IPS DF 6.9 (cell line): ENCODE data around the gene SEBOX.

Experiments
- DNase-seq: peaks from one replicate; pipeline ENCODE4 v3.0.0-alpha.2; 2013; ENCODE audit warnings: low read depth, low spot score
- H3K27ac ChIP-seq: one replicate; pipeline ENCODE4 v1.5.1; 2013; ENCODE audit warnings: low read length, control low read depth
- H3K27me3 ChIP-seq: 2 replicates; pipeline ENCODE4 v1.6.1; 2013; ENCODE audit warnings: mild to moderate bottlenecking, low read length; ENCODE audit not compliant: control insufficient read depth, insufficient read depth
- H3K36me3 ChIP-seq: 2 replicates; pipeline ENCODE4 v1.6.1; 2013; ENCODE audit warnings: low read length; ENCODE audit not compliant: control insufficient read depth, insufficient read depth
- H3K4me1 ChIP-seq: 2 replicates; pipeline ENCODE4 v1.6.1; 2013; ENCODE audit warnings: low read length; ENCODE audit not compliant: control insufficient read depth, insufficient read depth
- H3K4me3 ChIP-seq: 2 replicates; pipeline ENCODE4 v1.5.1; 2013; ENCODE audit warnings: mild to moderate bottlenecking, low read length
- H3K9me3 ChIP-seq: 2 replicates; pipeline ENCODE4 v1.6.1; 2013; ENCODE audit warnings: low read length, inconsistent platforms; ENCODE audit not compliant: control insufficient read depth, insufficient read depth
- WGBS: extraction: QIAGEN DNeasy Blood & Tissue Kit; methylation state at CpG from one replicate; pipeline ENCODE4 v1.1.7; 2013; ENCODE audit warnings: mixed read lengths, missing lambda C conversion rate; ENCODE audit not compliant: insufficient read length, insufficient coverage; 5-methylcytosine and 5-hydroxymethylcytosine counted together

SEBOX gene, protein sequence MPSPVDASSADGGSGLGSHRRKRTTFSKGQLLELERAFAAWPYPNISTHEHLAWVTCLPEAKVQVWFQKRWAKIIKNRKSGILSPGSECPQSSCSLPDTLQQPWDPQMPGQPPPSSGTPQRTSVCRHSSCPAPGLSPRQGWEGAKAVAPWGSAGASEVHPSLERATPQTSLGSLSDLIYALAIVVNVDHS

DNA sequence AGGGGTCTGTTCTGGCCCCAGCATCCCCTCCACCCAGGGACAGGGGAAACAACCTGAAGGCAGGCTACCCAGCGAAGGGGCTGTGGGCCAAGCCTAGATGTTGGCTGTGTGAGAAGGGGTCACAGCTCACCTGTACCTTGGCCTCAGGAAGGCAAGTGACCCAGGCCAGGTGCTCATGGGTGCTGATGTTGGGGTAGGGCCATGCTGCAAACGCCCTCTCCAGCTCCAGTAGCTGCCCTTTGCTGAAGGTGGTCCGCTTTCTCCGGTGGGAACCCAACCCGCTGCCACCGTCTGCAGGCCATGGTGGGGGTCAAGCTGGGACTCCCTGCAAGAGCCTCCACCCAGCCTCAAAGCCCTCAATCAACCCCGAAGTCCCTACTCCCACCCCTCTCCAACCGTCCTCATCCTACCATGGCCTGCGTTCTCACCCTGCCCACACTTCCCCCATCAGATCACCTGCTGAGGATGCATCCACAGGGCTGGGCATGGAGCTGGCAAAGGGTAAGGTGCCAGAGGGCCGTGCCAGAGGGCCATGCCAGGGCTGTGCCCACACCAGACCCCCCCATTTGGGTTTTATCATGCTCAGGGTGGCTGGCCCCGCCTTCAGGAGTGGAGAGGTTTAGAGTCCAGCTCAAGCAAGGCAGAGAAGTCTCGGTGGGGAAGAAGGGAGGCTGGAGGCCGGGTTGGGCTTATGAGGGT is at the start of gene SEBOX:
TSS of gene SEBOX (minus strand) at position 535 of the 699 bp plus-strand sequence. CDS start at position 487, 48 bp downstream.
- no peak within 1 kb of the TSS for H3K27ac ChIP-seq
- H3K4me1 ChIP-seq: 0 out of 2 replicates have a peak, but pooled peaks cover under 1% of the 10 kb centered on the region
- H3K9me3 ChIP-seq: no peaks in the 10 kb centered on the region
- no peak within 1 kb of the TSS for H3K4me3 ChIP-seq
- DNase-seq: no peak
- H3K27me3 ChIP-seq: no peaks in the 10 kb centered on the region
- no CpG with 5 or more reads among the region's 13 CpGs for WGBS
- H3K36me3 ChIP-seq: peaks cover 7% of the 10 kb centered on the region; the same call in 1 of the 2 replicates

DNA sequence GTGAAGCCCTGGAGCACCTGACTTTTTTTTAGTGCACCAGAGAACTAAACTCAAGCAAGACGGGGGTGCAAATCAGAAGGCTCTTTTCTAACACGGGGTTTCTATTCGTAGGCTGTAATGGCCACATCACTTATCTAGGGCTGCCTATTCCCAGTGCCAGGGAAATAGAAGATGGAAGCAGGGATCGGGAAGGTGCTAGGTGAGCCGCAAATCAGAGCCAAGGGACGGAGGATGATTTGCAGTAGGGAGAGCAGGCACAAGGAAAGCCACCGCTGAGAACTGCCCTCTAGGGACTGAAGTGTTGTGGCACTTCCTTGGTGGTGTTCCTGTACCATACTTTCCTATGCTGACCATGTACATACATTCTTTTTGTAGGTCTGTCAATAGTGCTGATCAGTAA is 48.8 kb upstream of the SEBOX start:
- Histone ChIP-seq H3K27ac (no peak overlapping the region), H3K27me3 (peaks cover 12% of the 10 kb centered on the region), H3K4me1 (peaks cover 2% of the 10 kb centered on the region; the same call in 1 of the 2 replicates), H3K9me3 (no peaks in the 10 kb centered on the region), H3K36me3 (no peaks in the 10 kb centered on the region), H3K4me3 (no peak overlapping the region)
- WGBS: no CpG with 5 or more reads among the region's 7 CpGs
- no peak for DNase-seq

DNA sequence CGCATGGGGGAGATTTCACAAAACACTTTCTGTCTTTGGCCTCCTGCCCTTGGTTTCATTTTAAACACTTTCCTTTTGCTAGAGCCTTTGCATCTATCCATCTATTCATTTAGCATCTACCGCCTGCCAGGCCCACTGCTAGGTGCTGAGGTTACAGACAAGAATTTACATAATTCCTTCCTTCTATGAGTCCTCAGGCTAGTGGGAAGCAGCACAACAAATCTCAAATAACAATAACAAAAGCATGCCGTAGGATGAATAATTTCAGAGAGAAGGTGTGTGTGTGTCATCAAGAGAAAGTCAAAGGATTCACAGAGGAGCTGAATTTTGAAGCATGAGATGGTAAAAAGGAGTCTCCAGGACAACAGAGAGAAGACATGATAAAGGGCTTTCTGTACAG is 47.1 kb upstream of the SEBOX start:
- H3K27me3 ChIP-seq: peaks cover 9% of the 10 kb centered on the region
- H3K9me3 ChIP-seq: no peaks in the 10 kb centered on the region
- no peak overlapping the region for H3K27ac ChIP-seq
- no CpG with 5 or more reads among the region's 3 CpGs for WGBS
- no peaks in the 10 kb centered on the region for H3K36me3 ChIP-seq
- H3K4me1 ChIP-seq: peaks cover 10% of the 10 kb centered on the region; the same call in 1 of the 2 replicates
- H3K4me3 ChIP-seq: no peak overlapping the region
- no peak for DNase-seq

DNA sequence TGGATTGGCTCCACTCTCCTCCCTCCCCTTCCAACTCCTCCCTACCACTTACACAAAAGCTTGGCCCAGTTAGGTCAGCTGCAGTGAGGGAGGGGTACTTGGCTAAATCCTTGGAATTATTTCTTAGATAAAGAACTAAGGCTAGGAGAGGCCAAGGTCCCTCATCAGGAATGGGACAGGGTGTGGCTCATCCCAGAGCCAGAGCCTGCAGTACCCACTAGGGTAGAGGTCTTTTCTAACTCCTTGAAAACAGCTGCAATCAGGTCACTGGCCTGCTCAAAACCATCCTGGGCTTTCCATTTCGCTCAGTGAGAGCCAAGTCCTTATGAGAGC is 42.9 kb upstream of the SEBOX start:
- WGBS: no CpG with 5 or more reads among the region's 1 CpG
- H3K4me1 ChIP-seq: peaks cover 19% of the 10 kb centered on the region
- no peak for DNase-seq
- H3K36me3 ChIP-seq: no peaks in the 10 kb centered on the region; the same call in 1 of the 2 replicates
- no peaks in the 10 kb centered on the region for H3K9me3 ChIP-seq
- H3K27me3 ChIP-seq: no peaks in the 10 kb centered on the region; the same call in 1 of the 2 replicates
- H3K4me3 ChIP-seq: no peak overlapping the region
- H3K27ac ChIP-seq: no peak overlapping the region

DNA sequence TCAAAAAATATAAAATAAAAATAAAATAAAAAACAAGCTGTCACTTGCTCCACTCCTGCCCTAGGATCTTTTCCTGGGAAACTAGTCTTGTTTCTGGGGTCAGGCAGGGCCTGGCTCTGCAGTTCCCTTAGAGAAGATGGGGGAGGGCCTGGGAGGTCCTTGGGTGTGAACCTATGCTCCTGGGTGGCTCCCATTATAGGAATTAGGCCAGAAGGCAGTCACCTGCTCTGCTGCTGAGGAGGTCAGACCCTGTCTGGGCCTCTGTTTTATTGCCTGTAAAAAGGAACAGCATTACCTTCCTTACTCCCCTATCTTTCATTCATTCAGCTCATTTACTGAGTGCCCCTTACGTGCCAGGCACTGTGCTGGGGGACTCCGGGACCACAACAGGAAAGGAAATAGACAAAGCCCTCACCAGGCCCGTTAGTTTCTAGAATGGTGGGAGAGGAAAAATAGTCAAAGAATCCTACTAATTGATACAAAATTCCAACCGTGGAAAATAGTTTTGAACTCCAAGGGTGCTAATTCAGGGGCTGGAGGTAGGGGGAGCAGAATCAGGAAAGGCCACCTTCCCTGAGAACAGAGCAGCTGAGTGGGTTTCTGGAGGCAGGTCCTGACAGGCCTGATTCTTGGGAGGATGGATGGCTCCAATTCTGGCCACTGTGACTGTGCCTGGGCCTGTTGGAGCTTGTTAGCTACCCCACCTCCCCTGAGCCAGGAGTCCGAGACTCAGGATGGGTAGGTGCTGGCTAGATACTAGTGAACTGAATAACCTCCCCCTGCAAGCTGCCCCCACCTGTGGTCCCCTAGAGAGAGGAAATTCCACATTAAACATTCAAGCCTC is 42.4 kb upstream of the SEBOX start:
- DNase-seq: no peak
- H3K4me3 ChIP-seq: no peak overlapping the region
- H3K36me3 ChIP-seq: no peaks in the 10 kb centered on the region; the same call in 1 of the 2 replicates
- H3K4me1 ChIP-seq: peaks cover 24% of the 10 kb centered on the region
- WGBS: no CpG with 5 or more reads among the region's 5 CpGs
- peak overlapping the region; percentile 59 for H3K27ac ChIP-seq
- no peaks in the 10 kb centered on the region for H3K9me3 ChIP-seq
- no peaks in the 10 kb centered on the region; the same call in 1 of the 2 replicates for H3K27me3 ChIP-seq

DNA sequence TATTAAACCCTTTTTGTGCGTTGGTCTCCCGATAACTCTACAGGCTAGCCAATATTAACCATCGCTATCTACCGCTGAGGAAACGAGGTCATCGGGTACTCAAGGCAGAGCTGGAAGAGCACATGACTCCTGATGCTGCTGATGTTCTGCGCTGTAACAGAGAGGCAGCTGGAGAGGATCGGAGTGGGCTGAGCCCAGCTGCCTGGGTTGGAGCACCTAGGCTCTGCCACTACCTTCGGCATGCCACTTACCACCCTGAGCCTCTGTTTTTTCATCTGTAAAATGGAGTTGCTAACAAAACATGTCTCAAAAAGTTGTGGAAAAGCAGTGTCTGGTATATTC is 41.4 kb upstream of the SEBOX start:
- Histone ChIP-seq H3K27me3 (no peaks in the 10 kb centered on the region; the same call in 1 of the 2 replicates), H3K9me3 (no peaks in the 10 kb centered on the region), H3K27ac (no peak overlapping the region), H3K36me3 (no peaks in the 10 kb centered on the region; the same call in 1 of the 2 replicates), H3K4me1 (peaks cover 27% of the 10 kb centered on the region), H3K4me3 (peak overlapping the region; percentile 88; the same call in 1 of the 2 replicates)
- DNase-seq: no peak
- no CpG with 5 or more reads among the region's 9 CpGs for WGBS

DNA sequence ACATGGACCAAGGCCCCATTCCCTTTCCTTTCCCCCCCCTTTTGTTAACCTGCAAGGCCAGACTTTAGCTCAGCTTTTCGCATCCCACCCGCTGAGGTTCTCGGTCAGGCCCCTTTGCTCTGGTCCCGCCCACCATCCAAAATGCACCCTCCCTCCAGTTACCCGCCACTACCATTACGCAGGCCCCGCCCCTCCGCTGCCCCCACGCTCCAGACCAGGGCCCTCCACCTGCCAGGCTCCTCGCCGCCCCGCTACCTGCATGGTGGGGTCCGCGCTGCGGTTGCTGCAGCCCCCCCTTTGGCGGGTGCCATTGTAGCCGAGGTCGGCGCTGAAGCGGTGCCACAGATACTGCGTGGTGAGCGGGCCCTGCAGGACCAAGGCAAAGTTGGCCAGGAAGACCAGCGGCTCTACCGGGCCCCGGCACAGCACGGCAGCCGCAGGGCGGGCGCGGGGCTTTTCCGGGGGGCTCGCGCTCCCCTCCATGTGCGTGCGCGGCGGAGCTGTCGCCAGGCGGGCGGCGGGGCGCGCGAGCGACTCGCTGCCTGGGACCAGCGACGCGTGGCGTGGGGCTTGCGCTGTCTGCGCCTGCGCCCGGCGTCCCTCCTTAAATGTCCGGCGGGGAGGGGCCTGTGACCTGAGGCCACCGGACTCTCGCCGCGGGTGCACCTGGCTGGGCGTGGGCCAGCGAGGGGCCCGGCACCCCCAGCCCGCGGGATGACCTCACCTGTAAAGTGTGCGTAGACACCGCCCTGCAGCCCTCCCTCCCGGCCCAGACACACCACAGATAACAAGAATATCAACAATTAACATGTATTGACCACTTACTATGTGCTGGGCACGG is 40.9 kb upstream of the SEBOX start, which contains the start of gene SLC46A1:
TSS of gene SLC46A1 (minus strand) at position 581 of the 841 bp plus-strand sequence. CDS start at position 483, 98 bp downstream.
- Histone ChIP-seq H3K4me1 (peaks cover 27% of the 10 kb centered on the region), H3K9me3 (no peaks in the 10 kb centered on the region), H3K27me3 (no peaks in the 10 kb centered on the region; the same call in 1 of the 2 replicates), H3K27ac (no peak within 1 kb of the TSS), H3K4me3 (peak within 1 kb of the TSS; percentile 88), H3K36me3 (no peaks in the 10 kb centered on the region; the same call in 1 of the 2 replicates)
- WGBS: no CpG with 5 or more reads among the region's 70 CpGs
- no peak for DNase-seq

DNA sequence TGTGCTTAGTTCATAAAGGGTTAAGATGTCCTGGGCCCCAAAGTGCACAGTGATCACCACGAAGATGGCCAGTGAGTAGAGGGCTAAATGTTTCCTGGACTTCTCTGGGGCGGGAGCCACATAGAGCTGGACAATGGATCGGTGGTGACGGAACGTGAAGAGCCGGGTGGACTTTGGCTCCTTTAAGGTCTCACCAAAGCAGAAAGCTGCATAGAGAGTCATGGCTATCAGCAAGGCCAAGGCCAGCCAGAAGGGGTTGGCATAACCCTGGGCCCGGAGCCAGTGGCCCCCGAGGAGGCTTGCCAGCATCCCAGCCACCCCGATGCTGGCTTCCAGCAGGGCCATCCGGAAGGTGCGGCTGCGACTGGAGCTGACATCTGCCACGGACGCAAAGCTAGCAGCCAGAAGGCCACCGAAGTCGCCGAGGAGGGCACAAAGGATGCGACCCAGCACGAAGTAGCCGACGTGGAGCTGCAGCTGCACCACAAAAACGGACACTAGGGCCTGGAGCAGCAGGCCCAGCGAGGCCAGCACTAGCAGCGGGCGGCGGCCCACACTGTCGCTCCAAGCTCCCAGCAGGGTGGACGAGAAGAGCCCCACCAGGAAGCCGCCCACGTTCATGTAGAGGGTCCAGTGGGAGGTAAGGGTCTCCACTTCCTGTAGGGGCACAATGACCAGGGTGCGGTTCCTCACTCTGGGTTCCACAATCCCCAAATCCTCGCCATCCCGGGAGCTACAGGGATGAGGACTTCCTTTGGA is 40.0 kb upstream of the SEBOX start:
- Histone ChIP-seq H3K4me1 (peaks cover 27% of the 10 kb centered on the region), H3K36me3 (no peaks in the 10 kb centered on the region; the same call in 1 of the 2 replicates), H3K27ac (no peak overlapping the region), H3K4me3 (peak overlapping the region; percentile 10; the same call in 1 of the 2 replicates), H3K9me3 (no peaks in the 10 kb centered on the region), H3K27me3 (no peaks in the 10 kb centered on the region; the same call in 1 of the 2 replicates)
- no peak for DNase-seq
- no CpG with 5 or more reads among the region's 33 CpGs for WGBS

DNA sequence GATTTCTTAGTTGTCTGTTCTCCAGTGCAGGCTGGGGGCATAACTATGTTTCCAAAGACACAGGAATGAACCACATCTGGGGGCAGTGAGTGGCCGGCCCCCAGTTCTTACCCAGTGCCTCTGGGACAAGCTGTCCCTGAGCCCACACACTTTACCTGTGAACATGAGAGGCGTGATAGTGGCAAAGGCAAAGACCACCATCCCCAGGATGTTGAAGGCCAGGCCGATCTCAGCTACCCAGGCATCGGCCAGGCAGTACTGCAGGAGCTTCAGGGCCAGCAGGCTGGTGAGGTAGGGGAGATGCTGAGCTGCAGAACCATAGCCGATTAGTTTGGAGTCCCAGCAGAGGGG is 39.4 kb upstream of the SEBOX start:
- Histone ChIP-seq H3K4me3 (no peak overlapping the region), H3K27me3 (no peaks in the 10 kb centered on the region; the same call in 1 of the 2 replicates), H3K9me3 (no peaks in the 10 kb centered on the region), H3K27ac (no peak overlapping the region), H3K36me3 (no peaks in the 10 kb centered on the region; the same call in 1 of the 2 replicates), H3K4me1 (peaks cover 27% of the 10 kb centered on the region)
- DNase-seq: no peak
- WGBS: no CpG with 5 or more reads among the region's 5 CpGs
